AG04449 (cell line): ENCODE measurements around the gene VSIR.

ENCODE experiments used
- CTCF ChIA-PET: fragments of 350-600 bp; formaldehyde crosslinking; extraction: SDS; loops from one replicate; lab custom pipeline; 2021; ENCODE audit warnings: antibody characterized with exemption; lab: Yijun Ruan, JAX
- POLR2A ChIA-PET: fragments of 400-600, 350-600 bp; formaldehyde crosslinking; extraction: SDS; loops from one replicate; lab custom pipeline; 2020; ENCODE audit warnings: antibody characterized with exemption, inconsistent platforms; lab: Yijun Ruan, JAX
- DNase-seq: peaks from one replicate; pipeline ENCODE4 v3.0.0-alpha.2; 2010; ENCODE audit warnings: low read depth, low spot score
- H3K4me3 ChIP-seq: 2 replicates; pipeline ENCODE4 v1.5.1; 2011; ENCODE audit warnings: low read depth, mild to moderate bottlenecking, control low read depth, low read length
- CTCF ChIP-seq: IDR thresholded peaks from one replicate; pipeline ENCODE4 v1.5.1; 2011; ENCODE audit warnings: mild to moderate bottlenecking, moderate library complexity, low read length, control low read depth, inconsistent platforms; ENCODE audit not compliant: insufficient read depth; ENCODE audit errors: missing control alignments

Gene VSIR

GRCh38 chr10:71719464-71720201 lies 53.7 kb downstream of the VSIR start, which contains the start of gene C10orf105:
Gene C10orf105, minus strand, starts transcription at chr10:71719778. Its CDS starts 3,441 bp downstream, at chr10:71716337.
- ChIA-PET CTCF (interaction anchor here (0.8 to 0.9 kb wide), 2 partner anchors 10 to 18 kb away, joined by 3 read pairs; no protein-coding TSS in a partner anchor), POLR2A (no interaction called here)
- DNase-seq: no peak
- no peak within 1 kb of the TSS for H3K4me3 ChIP-seq
- no peak for TF ChIP-seq CTCF

- POLR2A ChIA-PET: no interaction called here
- no peak for DNase-seq
- CTCF ChIA-PET: interaction anchor here (0.8 to 0.9 kb wide), 2 partner anchors 10 to 18 kb away, joined by 3 read pairs; no protein-coding TSS in a partner anchor
- H3K4me3 ChIP-seq: no peak overlapping the region
- no peak for TF ChIP-seq CTCF
Observed at GRCh38 chr10:71719042-71719441, 54.3 kb downstream of the VSIR start.

GRCh38 chr10:71718165-71718698 lies 55.1 kb downstream of the VSIR start:
- TF ChIP-seq CTCF: no peak
- no peak overlapping the region for H3K4me3 ChIP-seq
- ChIA-PET POLR2A (no interaction called here), CTCF (interaction anchor here (0.8 to 2.3 kb wide), 2 partner anchors 9 to 12 kb away, joined by 3 to 11 read pairs; no protein-coding TSS in a partner anchor)
- DNase-seq: no peak

GRCh38 chr10:71717551-71717951 lies 55.8 kb downstream of the VSIR start:
- H3K4me3 ChIP-seq: no peak overlapping the region
- no peak for DNase-seq
- TF ChIP-seq CTCF: no peak
- POLR2A ChIA-PET: no interaction called here
- CTCF ChIA-PET: interaction anchor here (0.8 to 2.3 kb wide), 5 partner anchors 10 to 179 kb away, joined by 3 to 11 read pairs (median 3); no protein-coding TSS in a partner anchor

- CTCF ChIA-PET: interaction anchor here (1.1 to 2.3 kb wide), 5 partner anchors 11 to 179 kb away, joined by 3 to 11 read pairs (median 4); no protein-coding TSS in a partner anchor
- TF ChIP-seq CTCF: no peak
- POLR2A ChIA-PET: no interaction called here
- no peak overlapping the region for H3K4me3 ChIP-seq
- no peak for DNase-seq
Observed at GRCh38 chr10:71717056-71717455, 56.3 kb downstream of the VSIR start.

- no peak overlapping the region for H3K4me3 ChIP-seq
- ChIA-PET CTCF (interaction anchor here (1.2 to 2.3 kb wide), 4 partner anchors 10 to 180 kb away, joined by 3 to 11 read pairs (median 6); no protein-coding TSS in a partner anchor), POLR2A (no interaction called here)
- no peak for DNase-seq
- TF ChIP-seq CTCF: no peak
Observed at GRCh38 chr10:71716426-71716825, 56.9 kb downstream of the VSIR start.
